Effector memory CD4-positive, alpha-beta T cell (primary cell): Measurements from ENCODE around the gene SPINDOC.
"Not testable (repeated sequence)": the region's sequence is repeated elsewhere in the genome, so short reads cannot be mapped to it uniquely, and the experiment has no call there.

Source experiments
- DNase-seq, 3 donors: peaks; one replicate each; pipeline ENCODE4 v3.0.0-alpha.2; 2020
- H3K27ac ChIP-seq: 2 replicates; pipeline ENCODE4 v1.7.0; 2013; ENCODE audit warnings: mild to moderate bottlenecking, low read length, moderate library complexity; ENCODE audit not compliant: insufficient read depth, poor library complexity, severe bottlenecking
- H3K27me3 ChIP-seq: replicated peaks from 2 replicates; pipeline ENCODE4 v1.7.0; 2013; ENCODE audit warnings: mild to moderate bottlenecking, low read length; ENCODE audit not compliant: insufficient read depth, control insufficient read depth, poor library complexity, severe bottlenecking
- H3K36me3 ChIP-seq: 2 replicates; pipeline ENCODE4 v1.7.0; 2013; ENCODE audit warnings: mild to moderate bottlenecking, low read length, moderate library complexity; ENCODE audit not compliant: control insufficient read depth, insufficient read depth
- H3K4me1 ChIP-seq: 2 replicates; pipeline ENCODE4 v1.7.0; 2013; ENCODE audit warnings: low read length, mild to moderate bottlenecking; ENCODE audit not compliant: control insufficient read depth, insufficient read depth, poor library complexity, severe bottlenecking
- H3K4me3 ChIP-seq: 2 replicates; pipeline ENCODE4 v1.7.0; 2013; ENCODE audit warnings: low read length, low read depth, mild to moderate bottlenecking; ENCODE audit not compliant: insufficient read depth, poor library complexity, severe bottlenecking
- H3K9me3 ChIP-seq: 2 replicates; pipeline ENCODE4 v1.7.0; 2013; ENCODE audit warnings: mild to moderate bottlenecking, low read length, moderate library complexity; ENCODE audit not compliant: control insufficient read depth

Gene SPINDOC

DNA sequence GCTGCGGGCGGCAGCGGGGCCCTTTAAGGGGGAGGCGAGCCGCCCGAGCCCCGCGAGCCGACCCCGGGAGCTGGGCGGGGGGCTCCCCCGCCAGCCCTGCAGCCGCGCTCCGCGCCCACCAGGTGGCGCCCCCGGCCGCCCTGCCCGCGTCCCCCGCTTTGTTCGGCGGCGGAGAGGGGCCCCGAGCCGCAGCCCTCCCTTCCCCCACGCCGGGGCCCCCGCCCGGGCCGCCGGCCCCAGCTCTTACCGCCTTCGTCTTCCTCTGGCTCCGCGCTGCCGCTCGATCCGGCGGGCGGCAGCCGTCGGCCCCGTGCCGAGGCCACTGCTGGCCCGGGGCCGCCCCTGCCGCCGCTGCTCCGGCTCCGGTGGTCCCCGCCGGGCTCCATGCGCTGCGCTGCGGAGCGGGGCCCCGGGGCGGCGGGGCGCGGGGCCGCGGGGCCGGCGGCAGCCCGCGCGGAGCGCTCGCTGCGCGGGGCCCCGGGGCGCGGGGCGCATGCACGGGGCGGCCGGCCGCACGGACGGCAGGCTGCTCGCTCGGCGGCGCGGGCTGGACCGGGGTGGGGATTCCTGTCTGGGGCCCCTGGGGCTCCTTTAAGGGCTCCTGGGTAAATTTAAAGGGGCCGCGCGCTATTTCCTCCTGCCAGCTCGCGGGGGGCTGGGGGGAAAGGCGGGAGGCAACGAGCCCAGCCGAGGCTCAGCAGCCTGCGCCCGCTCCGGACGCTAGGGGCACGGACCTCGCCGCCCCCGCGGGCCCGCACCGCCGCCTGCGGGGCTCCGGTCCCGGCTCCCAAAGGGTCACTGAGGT is 44.8 kb upstream of the SPINDOC start, which contains the start of gene ZFTA:
Gene ZFTA (minus strand): TSS at position 539 of the 805 bp plus-strand sequence. CDS start 153 bp downstream, at position 386.
- H3K4me3 ChIP-seq: peak within 1 kb of the TSS; percentile 88
- peak; percentile 29 to 47 (median 36) for DNase-seq
- peaks cover 17% of the 10 kb centered on the region for H3K4me1 ChIP-seq
- peak within 1 kb of the TSS; percentile 28 for H3K27ac ChIP-seq
- H3K27me3 ChIP-seq: peaks cover 16% of the 10 kb centered on the region
- H3K36me3 ChIP-seq: no peaks in the 10 kb centered on the region
- H3K9me3 ChIP-seq: no peaks in the 10 kb centered on the region

GRCh38 chr11:63769042-63769713 is 44.1 kb upstream of the SPINDOC start:
- Histone ChIP-seq H3K4me3 (peak overlapping the region; percentile 60), H3K27me3 (peaks cover 16% of the 10 kb centered on the region), H3K4me1 (peaks cover 17% of the 10 kb centered on the region), H3K36me3 (no peaks in the 10 kb centered on the region), H3K27ac (no peak overlapping the region), H3K9me3 (no peaks in the 10 kb centered on the region)
- DNase-seq: peak in 1 of 3 donors; percentile 3

DNA sequence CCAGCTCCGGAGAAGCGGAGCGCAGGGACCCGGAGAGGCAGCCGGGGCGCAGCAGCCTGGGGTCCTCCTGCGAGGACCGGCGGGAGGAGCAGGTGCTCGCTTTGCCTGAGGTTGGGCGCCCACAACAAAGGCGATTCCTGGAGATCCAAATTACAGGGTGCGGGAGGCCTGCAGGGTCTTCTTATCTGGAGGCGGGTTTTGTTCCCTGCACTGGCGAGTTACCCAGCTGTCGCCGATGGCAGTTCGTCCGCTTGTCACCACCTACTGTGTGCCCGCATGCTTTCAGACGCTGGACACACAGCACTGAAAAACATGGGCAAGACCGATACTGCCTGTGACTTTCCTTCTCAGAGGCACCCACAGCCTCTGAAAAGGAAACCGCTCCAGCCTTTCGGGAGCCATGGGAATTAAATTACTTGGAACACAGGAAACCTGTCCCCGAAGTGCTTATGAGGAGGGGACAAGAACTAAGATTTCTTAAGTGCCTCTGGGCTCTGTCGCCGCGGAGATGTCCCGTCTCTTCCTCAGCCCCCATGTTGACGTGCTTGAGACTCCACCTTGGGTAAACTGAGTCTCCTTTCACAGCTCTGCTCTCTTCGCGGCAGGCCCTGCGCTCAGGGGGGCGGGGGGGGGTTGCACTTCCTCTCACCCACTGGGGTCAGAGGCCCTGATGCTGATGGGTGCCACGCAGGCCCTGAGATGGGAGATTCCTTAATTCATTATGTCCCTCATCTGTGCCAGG is 43.4 kb upstream of the SPINDOC start:
- Histone ChIP-seq H3K27ac (no peak overlapping the region), H3K36me3 (no peaks in the 10 kb centered on the region), H3K4me3 (peak overlapping the region; percentile 60), H3K4me1 (peaks cover 17% of the 10 kb centered on the region), H3K9me3 (no peaks in the 10 kb centered on the region), H3K27me3 (peaks cover 16% of the 10 kb centered on the region)
- DNase-seq: no peak

GRCh38 chr11:63770763-63771162 is 42.5 kb upstream of the SPINDOC start:
- no peaks in the 10 kb centered on the region for H3K36me3 ChIP-seq
- peaks cover 16% of the 10 kb centered on the region for H3K27me3 ChIP-seq
- no peak overlapping the region for H3K27ac ChIP-seq
- H3K4me3 ChIP-seq: no peak overlapping the region
- H3K4me1 ChIP-seq: peaks cover 17% of the 10 kb centered on the region
- no peak for DNase-seq
- no peaks in the 10 kb centered on the region for H3K9me3 ChIP-seq

DNA sequence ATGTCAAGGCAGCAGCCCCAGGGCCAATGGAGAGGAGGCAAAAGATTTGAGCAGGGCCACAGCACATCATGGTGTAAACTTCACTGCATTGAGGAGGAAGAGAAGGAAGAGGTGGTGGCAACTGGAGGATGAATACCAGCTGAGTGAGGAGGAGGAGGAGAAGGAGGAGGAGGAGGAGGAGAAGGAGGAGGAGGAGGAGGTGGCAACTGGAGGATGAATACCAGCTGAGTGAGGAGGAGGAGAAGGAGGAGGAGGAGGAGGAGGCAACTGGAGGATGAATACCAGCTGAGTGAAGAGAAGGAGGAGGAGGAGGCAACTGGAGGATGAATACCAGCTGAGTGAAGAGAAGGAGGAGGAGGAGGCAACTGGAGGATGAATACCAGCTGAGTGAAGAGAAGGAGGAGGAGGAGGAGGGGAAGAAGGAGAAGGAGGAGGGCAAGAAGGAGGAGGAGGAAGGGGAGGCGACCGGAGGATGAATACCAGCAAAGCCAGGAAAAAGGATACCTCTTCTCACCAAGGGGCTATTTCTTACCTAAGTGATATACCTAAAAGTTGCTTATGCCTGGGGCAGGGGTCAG is 41.4 kb upstream of the SPINDOC start:
- not testable (repeated sequence) for H3K4me3 ChIP-seq, H3K27ac ChIP-seq, H3K9me3 ChIP-seq, H3K36me3 ChIP-seq, DNase-seq
- Histone ChIP-seq H3K27me3 (peaks cover 16% of the 10 kb centered on the region), H3K4me1 (peaks cover 17% of the 10 kb centered on the region)

- no peak for DNase-seq
- peaks cover 7% of the 10 kb centered on the region for H3K27me3 ChIP-seq
- H3K4me3 ChIP-seq: no peak overlapping the region
- no peaks in the 10 kb centered on the region for H3K9me3 ChIP-seq
- no peaks in the 10 kb centered on the region for H3K4me1 ChIP-seq
- H3K27ac ChIP-seq: no peak overlapping the region
- H3K36me3 ChIP-seq: no peaks in the 10 kb centered on the region
These were observed 38.1 kb upstream of the SPINDOC start for GRCh38 chr11:63775191-63775590.

DNA sequence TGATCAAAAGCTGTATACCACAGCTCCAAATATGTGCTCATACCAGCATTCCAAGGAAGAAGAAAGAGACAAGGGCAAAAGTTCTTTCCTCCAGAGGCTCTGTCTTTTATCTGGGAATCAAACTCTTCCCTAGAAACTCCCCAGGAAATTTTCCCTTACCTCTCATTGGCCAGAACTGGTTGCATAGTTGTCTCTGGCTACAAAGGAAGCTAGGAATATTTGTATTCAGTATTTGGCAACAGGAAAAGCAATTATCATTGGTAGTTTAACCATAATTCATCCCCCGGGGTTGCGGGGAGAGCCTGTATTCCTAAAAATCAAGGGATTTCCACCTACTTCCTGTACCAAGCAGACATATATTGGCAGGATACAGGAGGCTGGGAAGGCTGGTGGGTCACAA is 34.2 kb upstream of the SPINDOC start:
- Histone ChIP-seq H3K9me3 (no peaks in the 10 kb centered on the region), H3K27ac (no peak overlapping the region), H3K4me3 (no peak overlapping the region), H3K36me3 (no peaks in the 10 kb centered on the region), H3K27me3 (no peaks in the 10 kb centered on the region), H3K4me1 (no peaks in the 10 kb centered on the region)
- no peak for DNase-seq

GRCh38 chr11:63782749-63783148 is 30.5 kb upstream of the SPINDOC start:
- no peak overlapping the region for H3K27ac ChIP-seq
- no peaks in the 10 kb centered on the region for H3K36me3 ChIP-seq
- H3K4me3 ChIP-seq: no peak overlapping the region
- no peaks in the 10 kb centered on the region for H3K27me3 ChIP-seq
- H3K4me1 ChIP-seq: no peaks in the 10 kb centered on the region
- no peaks in the 10 kb centered on the region for H3K9me3 ChIP-seq
- DNase-seq: no peak

DNA sequence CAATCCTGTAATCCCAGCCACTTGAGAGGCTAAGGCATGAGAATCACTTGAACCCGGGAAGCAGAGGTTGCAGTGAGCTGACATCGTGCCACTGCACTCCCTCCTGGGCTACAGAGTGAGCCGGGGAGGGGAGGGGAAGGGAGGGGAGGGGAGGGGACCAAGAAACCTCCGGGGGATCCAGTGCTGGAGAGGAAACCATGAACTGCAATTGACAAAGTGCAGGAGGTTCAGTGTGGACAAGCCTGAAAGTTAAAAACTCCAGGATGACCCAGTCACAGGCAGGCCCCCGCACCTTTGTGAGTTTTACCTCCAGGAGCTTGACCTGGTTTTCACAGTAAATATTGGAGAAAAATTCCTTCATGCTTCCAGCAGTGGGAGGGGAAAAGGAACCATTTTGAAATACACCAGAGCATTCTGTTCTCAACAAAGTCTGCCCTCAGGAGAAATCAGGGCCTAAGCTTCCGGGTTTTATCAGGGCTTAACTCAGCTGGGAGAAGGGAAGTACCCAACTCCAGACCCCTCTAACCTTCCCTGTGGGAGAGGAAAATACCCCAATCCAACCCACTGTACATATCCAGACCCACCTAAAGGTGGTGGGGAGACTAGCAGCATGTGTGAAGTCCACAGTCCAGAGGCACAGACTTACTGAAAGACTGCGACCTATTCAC is 29.2 kb upstream of the SPINDOC start:
- Histone ChIP-seq H3K4me1 (no peaks in the 10 kb centered on the region), H3K4me3 (no peak overlapping the region), H3K9me3 (no peaks in the 10 kb centered on the region), H3K27ac (no peak overlapping the region), H3K36me3 (no peaks in the 10 kb centered on the region), H3K27me3 (no peaks in the 10 kb centered on the region)
- DNase-seq: no peak
